Stimulated activated naive B cell treated with anti-CD40 and anti-IgM and Interleukin-4, amounts not matched to agents 10 μg/mL and 1 μg/mL and 100 μg/mL, for 72 hours (primary cell): ENCODE measurements around the gene RETREG3.
A peak's percentile ranks its signal among the peaks of the same experiment; 100 is the strongest.
"Not testable (repeated sequence)": the region's sequence is repeated elsewhere in the genome, so short reads cannot be mapped to it uniquely, and the experiment has no call there.

Source experiments
- ATAC-seq, 2 donors: fragments of 150-1000 bp; cut with Tn5 transposase; replicated peaks; 2 replicates each; pipeline ENCODE4 v1.10.0; 2021; ENCODE audit warnings: moderate library complexity in 1 of 2
- DNase-seq: peaks from one replicate; pipeline ENCODE4 v3.0.0; 2021
- H3K27ac Mint-ChIP-seq: one replicate; pipeline ENCODE4 v1.8.0; 2022; ENCODE audit warnings: mild to moderate bottlenecking, mixed read lengths
- H3K27me3 Mint-ChIP-seq, 2 donors: one replicate each; pipeline ENCODE4 v1.8.0; 2022; ENCODE audit warnings: mixed read lengths in 2 of 2
- H3K36me3 Mint-ChIP-seq, 2 donors: one replicate each; pipeline ENCODE4 v1.8.0; 2022; ENCODE audit warnings: mixed read lengths in 2 of 2, mild to moderate bottlenecking in 1 of 2
- H3K4me1 Mint-ChIP-seq, 2 donors: one replicate each; pipeline ENCODE4 v1.8.0; 2022; ENCODE audit warnings: mixed read lengths in 2 of 2, mild to moderate bottlenecking in 1 of 2
- H3K4me3 Mint-ChIP-seq, 2 donors: one replicate each; pipeline ENCODE4 v1.8.0; 2022; ENCODE audit warnings: mild to moderate bottlenecking in 2 of 2, mixed read lengths in 2 of 2, moderate library complexity in 1 of 2
- H3K9me3 Mint-ChIP-seq, 2 donors: one replicate each; pipeline ENCODE4 v1.8.0; 2022; ENCODE audit warnings: mixed read lengths in 2 of 2, mild to moderate bottlenecking in 1 of 2

The RETREG3 gene, protein sequence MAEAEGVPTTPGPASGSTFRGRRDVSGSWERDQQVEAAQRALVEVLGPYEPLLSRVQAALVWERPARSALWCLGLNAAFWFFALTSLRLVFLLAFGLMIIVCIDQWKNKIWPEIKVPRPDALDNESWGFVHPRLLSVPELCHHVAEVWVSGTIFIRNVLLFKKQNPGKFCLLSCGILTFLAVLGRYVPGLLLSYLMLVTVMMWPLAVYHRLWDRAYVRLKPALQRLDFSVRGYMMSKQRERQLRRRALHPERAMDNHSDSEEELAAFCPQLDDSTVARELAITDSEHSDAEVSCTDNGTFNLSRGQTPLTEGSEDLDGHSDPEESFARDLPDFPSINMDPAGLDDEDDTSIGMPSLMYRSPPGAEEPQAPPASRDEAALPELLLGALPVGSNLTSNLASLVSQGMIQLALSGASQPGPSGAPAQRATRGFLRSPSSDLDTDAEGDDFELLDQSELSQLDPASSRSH

DNA sequence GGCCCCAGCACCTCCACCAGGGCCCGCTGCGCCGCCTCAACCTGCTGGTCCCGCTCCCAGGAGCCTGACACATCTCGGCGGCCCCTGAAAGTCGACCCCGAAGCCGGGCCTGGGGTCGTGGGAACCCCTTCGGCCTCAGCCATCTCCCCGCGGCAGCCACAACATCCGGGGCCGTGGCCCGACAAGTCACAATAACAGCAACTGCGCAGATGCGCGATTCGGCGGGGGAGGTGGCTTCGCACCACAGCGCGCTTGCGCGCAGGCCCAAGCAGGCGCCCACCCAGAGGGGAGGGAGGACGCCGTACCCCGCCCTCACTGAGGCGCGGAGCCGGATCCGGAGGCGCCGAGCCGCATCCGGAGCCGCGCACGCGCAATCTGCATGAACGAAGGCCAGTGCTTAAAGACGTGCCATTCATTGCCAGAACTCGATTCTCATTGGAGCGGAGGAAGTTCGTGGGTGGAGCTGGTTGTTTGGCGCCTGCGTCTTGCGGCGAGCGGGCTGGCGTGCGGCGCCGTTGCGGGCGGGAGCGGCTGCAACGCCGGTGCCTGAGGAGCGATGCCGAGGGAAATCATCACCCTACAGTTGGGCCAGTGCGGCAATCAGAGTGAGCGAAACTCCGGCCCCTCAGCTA lies at the start of gene RETREG3, which contains the start of gene TUBG1:
Gene RETREG3, minus strand, starts transcription at position 193 of the 632 bp plus-strand sequence. Its CDS starts 50 bp downstream, at position 143.
Gene TUBG1, plus strand, starts transcription at position 502 of the 632 bp plus-strand sequence. Its CDS starts 55 bp downstream, at position 557.
- no peaks in the 10 kb centered on the region for H3K9me3 Mint-ChIP-seq
- peak within 1 kb of the TSS; percentile 96 for H3K27ac Mint-ChIP-seq
- H3K27me3 Mint-ChIP-seq = no peaks in the 10 kb centered on the region
- peaks cover 19 to 49% of the 10 kb centered on the region in 2 donors for H3K4me1 Mint-ChIP-seq
- peak within 1 kb of the TSS; percentile 98 to 99 for H3K4me3 Mint-ChIP-seq
- H3K36me3 Mint-ChIP-seq = peaks cover 27 to 38% of the 10 kb centered on the region in 2 donors
- peak; percentile 99 for DNase-seq
- peak; percentile 87 to 93 for ATAC-seq

DNA sequence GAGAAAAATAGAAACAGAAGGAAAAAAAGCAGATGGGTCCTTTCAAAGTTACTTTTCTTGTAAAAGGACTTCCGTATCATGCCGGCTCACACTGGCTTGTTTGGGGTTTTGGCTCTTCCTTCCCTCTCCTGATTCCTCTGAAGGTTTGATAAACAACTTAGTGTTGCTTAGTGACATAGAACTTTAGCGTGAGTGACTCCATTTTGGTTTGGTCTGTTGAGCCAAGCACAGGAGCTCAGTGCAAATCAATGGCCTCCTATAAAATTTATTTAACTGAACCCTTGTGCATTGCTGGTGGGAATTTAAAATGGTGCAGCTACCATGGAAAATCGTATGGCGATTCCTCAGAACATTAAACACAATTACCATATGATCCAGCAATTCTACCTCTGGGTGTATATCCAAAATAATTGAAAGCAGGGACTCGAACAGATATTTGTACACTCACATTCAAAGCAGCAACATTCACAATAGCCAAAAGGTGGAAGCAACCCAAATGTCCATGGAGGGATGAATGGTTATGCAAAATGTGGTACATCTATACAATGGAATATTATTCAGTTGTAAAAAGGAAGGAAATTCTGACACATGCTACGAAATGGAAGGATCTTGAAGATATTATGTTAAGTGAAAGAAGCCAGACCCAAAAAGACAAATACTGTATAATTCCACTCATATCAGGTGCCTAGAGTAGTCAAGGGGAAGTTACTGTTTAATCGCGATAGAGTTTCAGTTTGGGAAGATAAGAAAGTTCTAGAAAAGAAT lies 48.8 kb upstream of the RETREG3 start:
- H3K27me3 Mint-ChIP-seq = peaks cover 28 to 37% of the 10 kb centered on the region in 2 donors
- H3K4me3 Mint-ChIP-seq = peak overlapping the region; percentile 38 to 92
- peaks cover 2 to 15% of the 10 kb centered on the region in 2 donors for H3K36me3 Mint-ChIP-seq
- ATAC-seq (no peak), DNase-seq (no peak)
- peaks cover 0 to 5% of the 10 kb centered on the region in 2 donors for H3K9me3 Mint-ChIP-seq
- H3K4me1 Mint-ChIP-seq = peaks cover 26 to 62% of the 10 kb centered on the region in 2 donors
- peak overlapping the region; percentile 77 for H3K27ac Mint-ChIP-seq

DNA sequence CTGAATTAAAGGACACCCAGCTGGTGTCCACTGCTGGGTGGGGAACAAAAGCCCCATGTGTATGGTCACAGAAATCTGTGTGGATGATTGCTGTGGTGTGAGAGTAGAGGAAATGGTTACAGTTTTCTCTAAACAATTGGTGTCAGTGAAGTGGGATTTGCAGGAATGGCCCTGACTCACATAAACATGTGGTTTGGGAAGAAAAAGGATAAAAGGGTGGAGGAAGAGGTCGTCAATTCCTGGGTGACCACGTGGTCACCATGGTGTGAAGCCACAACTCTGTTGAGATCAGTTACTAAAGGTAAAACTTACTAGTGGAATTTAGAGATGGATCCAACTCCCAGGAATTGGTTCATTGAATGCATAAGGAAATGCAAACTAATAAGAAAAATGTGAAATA lies 46.4 kb upstream of the RETREG3 start:
- peaks cover 2 to 3% of the 10 kb centered on the region in 2 donors for H3K36me3 Mint-ChIP-seq
- no peak overlapping the region for H3K4me3 Mint-ChIP-seq
- H3K27me3 Mint-ChIP-seq = peaks cover 37 to 51% of the 10 kb centered on the region in 2 donors
- ATAC-seq (no peak), DNase-seq (no peak)
- peaks cover 26 to 62% of the 10 kb centered on the region in 2 donors for H3K4me1 Mint-ChIP-seq
- H3K27ac Mint-ChIP-seq = no peak overlapping the region
- H3K9me3 Mint-ChIP-seq = peaks cover 0 to 5% of the 10 kb centered on the region in 2 donors

DNA sequence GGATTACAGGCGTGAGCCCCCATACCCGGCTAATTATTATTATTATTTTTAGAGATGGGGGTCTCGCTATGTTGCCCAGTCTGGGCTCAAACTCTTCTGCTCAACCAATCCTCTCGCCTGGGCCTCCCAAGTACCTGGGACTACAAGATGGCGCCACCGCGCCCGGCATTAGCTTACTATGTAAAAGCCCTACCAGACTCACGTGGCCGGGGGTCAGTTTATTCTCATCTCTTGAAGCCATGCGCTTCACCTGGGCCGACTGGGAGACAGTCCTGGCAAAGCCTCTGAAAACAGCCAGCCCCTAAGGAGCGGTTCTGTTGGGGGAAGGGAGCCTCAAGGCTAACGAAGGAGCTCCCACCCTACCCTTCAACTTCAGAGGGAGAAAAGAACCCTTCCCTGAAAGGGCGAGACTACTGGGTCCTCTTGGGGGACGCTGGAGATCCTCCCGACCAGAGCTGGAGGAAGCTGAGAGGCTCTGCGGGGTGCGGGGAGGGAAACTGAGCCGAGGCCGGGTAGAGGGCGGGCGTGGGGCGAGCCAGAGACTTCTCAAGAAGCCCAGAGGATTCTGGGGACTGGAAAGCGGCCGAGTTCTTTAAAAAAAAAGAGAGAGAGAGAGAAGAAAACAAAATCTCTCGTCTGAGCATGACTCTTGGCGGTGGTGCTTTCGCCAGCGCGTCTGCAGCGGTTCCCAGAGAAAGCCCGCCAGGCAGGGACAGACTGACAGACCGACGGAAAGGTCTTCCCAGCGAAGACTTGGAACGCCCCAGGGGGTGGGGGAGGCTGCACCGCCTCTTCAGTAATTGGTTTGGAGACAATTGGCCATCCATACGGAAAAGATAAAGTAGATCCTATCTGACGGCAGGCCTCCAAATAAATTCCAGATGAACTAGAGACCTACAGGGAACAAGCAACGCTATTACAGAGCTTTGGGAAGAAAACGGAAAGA lies 44.3 kb upstream of the RETREG3 start:
- DNase-seq = no peak
- peaks cover 38 to 70% of the 10 kb centered on the region in 2 donors for H3K27me3 Mint-ChIP-seq
- peaks cover 1 to 5% of the 10 kb centered on the region in 2 donors for H3K9me3 Mint-ChIP-seq
- ATAC-seq = no peak
- H3K27ac Mint-ChIP-seq = peak overlapping the region; percentile 9
- no peaks in the 10 kb centered on the region for H3K36me3 Mint-ChIP-seq
- H3K4me1 Mint-ChIP-seq = peaks cover 23 to 45% of the 10 kb centered on the region in 2 donors
- H3K4me3 Mint-ChIP-seq = peak overlapping the region; percentile 61 to 74

DNA sequence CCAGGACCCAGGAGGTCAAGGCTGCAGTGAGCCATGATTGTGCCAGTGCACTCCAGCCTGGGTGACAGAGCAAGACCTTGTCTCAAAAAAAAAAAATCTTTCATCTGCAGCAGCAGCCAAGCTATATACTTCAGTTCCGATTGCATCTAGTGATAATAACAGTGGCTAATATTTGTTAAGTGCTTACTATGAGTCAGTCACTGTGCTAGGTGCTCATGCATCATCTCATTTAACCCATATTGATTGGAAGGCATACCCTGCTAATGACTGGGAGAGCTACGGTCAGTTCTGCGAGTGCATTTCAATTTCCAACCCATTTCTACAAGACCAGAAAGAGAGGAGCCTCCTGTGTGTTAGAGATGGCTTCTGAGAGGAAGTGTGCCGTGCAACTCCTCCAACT lies 42.2 kb upstream of the RETREG3 start:
- H3K36me3 Mint-ChIP-seq = no peaks in the 10 kb centered on the region
- no peak overlapping the region for H3K27ac Mint-ChIP-seq
- H3K4me1 Mint-ChIP-seq = peaks cover 25 to 40% of the 10 kb centered on the region in 2 donors
- H3K4me3 Mint-ChIP-seq = no peak overlapping the region
- DNase-seq (no peak), ATAC-seq (no peak)
- H3K9me3 Mint-ChIP-seq = peaks cover 0 to 1% of the 10 kb centered on the region in 2 donors
- H3K27me3 Mint-ChIP-seq = peaks cover 41 to 74% of the 10 kb centered on the region in 2 donors

DNA sequence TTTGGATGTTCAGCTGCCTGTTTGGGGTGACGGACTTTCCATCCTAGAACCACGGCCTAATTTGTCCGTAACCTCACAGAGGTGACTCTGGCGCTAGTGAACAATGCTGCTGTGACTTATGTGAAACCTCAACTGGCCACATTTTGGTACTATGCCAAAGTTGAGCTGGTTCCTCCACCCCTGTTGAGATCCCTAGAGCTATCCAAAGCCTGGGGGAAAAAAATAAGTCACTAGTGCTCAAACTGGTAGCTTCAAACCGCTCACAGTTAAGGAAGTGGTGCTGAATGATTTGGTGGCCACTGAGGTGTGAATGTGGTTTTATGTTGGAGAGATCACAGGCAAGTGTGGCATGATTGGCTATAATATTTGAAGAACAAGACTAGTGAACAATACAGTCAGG lies 38.6 kb upstream of the RETREG3 start:
- Mint-ChIP-seq H3K36me3 (no peaks in the 10 kb centered on the region), H3K27me3 (peaks cover 30 to 54% of the 10 kb centered on the region in 2 donors), H3K4me3 (no peak overlapping the region), H3K9me3 (peaks cover 0 to 1% of the 10 kb centered on the region in 2 donors), H3K27ac (no peak overlapping the region), H3K4me1 (peaks cover 9% of the 10 kb centered on the region in 2 donors)
- peak; percentile 76 to 88 for ATAC-seq
- DNase-seq = peak; percentile 21

DNA sequence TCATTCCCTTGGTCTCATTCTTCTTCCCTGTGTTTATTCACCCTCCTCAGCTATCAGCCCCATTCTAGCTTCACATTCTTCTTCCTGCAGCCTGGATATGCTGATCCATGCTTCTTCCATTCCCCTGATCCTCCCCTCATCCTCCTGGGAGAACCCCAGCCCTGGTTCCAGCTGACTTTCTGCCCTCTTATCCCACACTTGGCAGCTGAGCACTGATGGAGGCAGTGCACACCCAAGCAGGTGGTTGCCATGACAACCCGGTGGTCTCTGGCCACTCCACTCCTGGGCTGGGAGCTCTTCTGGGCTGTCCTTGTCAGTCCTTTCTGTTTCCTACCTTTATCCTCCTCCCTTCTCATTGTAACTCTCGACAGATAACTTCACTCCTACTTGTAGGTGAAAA lies 33.2 kb upstream of the RETREG3 start:
- H3K4me3 Mint-ChIP-seq = no peak overlapping the region
- DNase-seq (no peak), ATAC-seq (no peak)
- H3K4me1 Mint-ChIP-seq = no peaks in the 10 kb centered on the region
- H3K27ac Mint-ChIP-seq = no peak overlapping the region
- no peaks in the 10 kb centered on the region for H3K36me3 Mint-ChIP-seq
- peaks cover 18 to 26% of the 10 kb centered on the region in 2 donors for H3K27me3 Mint-ChIP-seq
- no peaks in the 10 kb centered on the region for H3K9me3 Mint-ChIP-seq

DNA sequence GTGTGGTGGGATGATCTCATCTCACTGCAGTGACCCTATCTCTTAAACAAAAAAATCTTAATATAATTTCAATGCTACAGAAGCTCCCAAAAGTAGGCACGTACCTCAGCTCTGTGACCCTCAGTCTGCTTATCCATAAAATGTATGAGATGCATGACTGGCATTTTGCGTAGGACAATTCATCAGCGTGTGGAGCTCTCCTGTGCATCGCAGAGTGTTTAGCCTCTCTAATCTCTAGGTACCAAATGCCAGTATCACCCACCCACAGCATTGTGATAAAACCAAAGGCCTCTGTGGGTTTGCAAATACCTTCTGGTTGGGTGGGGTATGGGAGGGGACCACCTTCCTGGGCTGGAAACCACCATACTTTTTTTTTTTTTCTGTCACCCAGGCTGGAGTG lies 30.9 kb upstream of the RETREG3 start:
- DNase-seq (no peak), ATAC-seq (no peak)
- H3K4me1 Mint-ChIP-seq = no peaks in the 10 kb centered on the region
- no peaks in the 10 kb centered on the region for H3K36me3 Mint-ChIP-seq
- no peak overlapping the region for H3K27ac Mint-ChIP-seq
- no peak overlapping the region for H3K4me3 Mint-ChIP-seq
- H3K27me3 Mint-ChIP-seq = peaks cover 14 to 17% of the 10 kb centered on the region in 2 donors
- no peaks in the 10 kb centered on the region for H3K9me3 Mint-ChIP-seq

DNA sequence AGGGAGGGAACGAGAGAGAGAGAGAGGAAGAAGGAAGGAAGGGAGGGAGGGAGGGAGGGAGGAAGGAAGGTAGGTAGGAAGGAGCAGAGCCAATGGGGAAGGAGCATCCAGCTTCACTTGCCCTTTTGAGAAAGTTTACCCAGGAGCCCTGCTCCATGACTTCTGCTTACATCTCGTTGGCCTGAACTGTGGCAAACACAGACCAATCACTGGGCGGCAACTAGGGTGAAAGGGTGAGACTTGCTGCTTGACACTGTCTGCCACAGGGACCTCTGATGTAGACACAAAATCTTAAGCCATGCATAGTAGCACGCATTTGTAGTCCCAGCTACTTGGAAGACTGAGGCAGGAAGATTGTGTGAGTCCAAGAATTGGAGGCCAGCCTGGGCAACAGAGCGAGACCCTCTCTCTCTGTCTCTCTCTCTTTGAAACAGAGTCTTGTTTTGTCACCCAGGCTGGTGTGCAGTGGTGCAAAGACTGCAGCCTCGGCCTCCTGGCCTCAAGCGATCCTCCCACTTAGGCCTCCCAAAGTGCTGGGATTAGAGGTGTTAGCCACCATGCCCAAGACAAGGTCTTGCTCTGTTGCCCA lies 30.4 kb upstream of the RETREG3 start:
- H3K36me3 Mint-ChIP-seq = no peaks in the 10 kb centered on the region
- no peak overlapping the region for H3K4me3 Mint-ChIP-seq
- no peaks in the 10 kb centered on the region for H3K4me1 Mint-ChIP-seq
- peaks cover 13 to 16% of the 10 kb centered on the region in 2 donors for H3K27me3 Mint-ChIP-seq
- DNase-seq (no peak), ATAC-seq (no peak)
- no peak overlapping the region for H3K27ac Mint-ChIP-seq
- no peaks in the 10 kb centered on the region for H3K9me3 Mint-ChIP-seq

DNA sequence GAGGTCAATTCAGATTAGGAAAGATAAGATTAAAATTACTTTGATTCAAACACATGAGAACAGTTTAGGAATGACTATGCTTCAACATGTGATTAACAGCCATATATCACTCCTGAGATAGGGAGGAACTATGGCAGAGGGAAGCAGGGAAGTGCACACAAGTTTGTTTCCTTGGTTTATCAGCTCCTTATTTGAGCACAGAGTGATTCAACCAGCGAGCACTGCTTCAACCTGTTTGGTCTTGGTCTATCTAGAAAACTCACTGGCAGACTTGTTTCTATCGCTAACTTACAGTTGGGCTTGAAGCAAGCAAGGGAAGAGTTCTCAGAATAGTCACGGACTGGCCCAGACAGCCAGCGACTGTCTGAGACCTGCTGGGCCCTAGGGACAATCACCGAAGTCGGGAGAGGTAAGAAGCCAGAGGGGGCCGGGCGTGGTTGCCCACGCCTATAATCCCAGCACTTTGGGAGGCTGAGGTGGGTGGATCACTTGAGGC lies 23.8 kb upstream of the RETREG3 start:
- H3K27me3 Mint-ChIP-seq = peaks cover 0 to 4% of the 10 kb centered on the region in 2 donors
- no peak overlapping the region for H3K4me3 Mint-ChIP-seq
- ATAC-seq (no peak), DNase-seq (no peak)
- no peak overlapping the region for H3K27ac Mint-ChIP-seq
- H3K36me3 Mint-ChIP-seq = no peaks in the 10 kb centered on the region
- no peaks in the 10 kb centered on the region for H3K9me3 Mint-ChIP-seq
- no peaks in the 10 kb centered on the region for H3K4me1 Mint-ChIP-seq

DNA sequence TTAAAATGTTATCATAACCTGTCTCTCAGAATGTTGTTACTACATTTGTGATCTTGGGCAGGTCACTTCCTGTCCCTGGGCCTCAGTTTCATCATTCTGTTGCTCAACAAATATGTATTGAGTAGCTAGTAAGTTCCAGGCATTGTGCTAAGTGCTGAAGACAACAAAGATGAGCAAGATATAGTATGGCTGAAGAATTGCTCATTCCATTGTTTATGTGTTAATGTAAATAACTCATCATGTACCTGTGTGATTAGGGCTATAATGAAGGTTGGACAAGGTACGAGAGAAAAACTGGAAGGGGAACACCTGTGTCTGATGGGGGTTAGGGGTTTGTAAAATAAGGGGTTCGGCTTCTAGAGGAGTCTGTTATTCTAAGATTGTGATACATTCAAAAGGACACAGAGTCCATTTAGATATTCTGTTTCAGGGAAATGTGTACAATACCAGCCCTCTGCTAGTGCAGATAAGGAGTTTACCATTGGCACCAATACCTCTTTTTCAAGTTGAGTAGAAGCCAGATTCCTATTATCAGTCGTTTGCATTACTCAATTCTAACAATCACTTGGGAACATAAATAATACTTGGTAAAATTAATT lies 20.3 kb upstream of the RETREG3 start:
- H3K27ac Mint-ChIP-seq = no peak overlapping the region
- H3K27me3 Mint-ChIP-seq = peaks cover 4 to 8% of the 10 kb centered on the region in 2 donors
- ATAC-seq (no peak), DNase-seq (no peak)
- no peaks in the 10 kb centered on the region for H3K4me1 Mint-ChIP-seq
- no peak overlapping the region for H3K4me3 Mint-ChIP-seq
- no peaks in the 10 kb centered on the region for H3K9me3 Mint-ChIP-seq
- no peaks in the 10 kb centered on the region for H3K36me3 Mint-ChIP-seq

DNA sequence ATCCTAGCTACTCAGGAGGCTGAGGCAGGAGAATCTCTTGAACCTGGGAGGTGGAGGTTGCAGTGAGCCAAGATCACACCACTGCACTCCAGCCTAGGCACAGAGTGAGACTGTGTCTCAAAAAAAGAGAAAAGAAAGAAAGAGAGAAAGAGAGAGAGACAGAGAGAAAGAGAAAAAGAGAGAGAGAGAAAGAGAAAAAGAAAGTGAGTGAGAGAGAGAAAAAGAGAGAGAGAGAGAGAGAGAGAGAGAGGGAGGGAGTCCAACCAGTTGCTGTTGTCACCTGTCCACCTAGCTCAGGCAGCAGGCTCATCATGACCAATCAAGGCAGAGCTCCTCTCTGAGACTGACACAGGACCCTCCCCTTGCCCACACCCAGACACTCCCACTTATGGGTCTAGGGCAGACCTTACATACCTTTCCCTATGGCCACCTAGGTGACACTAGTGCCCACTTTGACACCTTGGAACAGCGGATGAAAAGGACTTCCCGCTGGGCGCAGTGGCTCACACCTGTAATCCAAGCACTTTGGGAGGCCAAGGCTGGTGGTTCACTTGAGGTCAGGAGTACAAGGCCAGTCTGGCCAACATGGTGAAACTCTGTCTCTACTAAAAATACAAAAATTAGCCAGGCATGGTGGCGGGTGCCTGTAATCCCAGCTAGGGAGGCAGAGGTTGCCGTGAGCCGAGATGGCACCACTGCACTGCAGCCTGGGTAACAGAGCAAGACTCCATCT lies 18.0 kb upstream of the RETREG3 start:
- H3K9me3 Mint-ChIP-seq, DNase-seq, H3K27ac Mint-ChIP-seq, H3K4me3 Mint-ChIP-seq, H3K4me1 Mint-ChIP-seq, H3K36me3 Mint-ChIP-seq, H3K27me3 Mint-ChIP-seq, ATAC-seq: not testable (repeated sequence)
